Measurements from ENCODE around the gene ZBTB7A.
A peak's percentile ranks its signal among the peaks of the same experiment; 100 is the strongest.

ZBTB7A gene

GRCh38 chr19:4087787-4088679 lies 21.3 kb upstream of the ZBTB7A start:
- in situ Hi-C loops (cut with MboI; ENCODE audit: low sequenced_read_pairs, unreplicated experiment) = no loop called here
- TF ChIP-seq CTCF (IDR thresholded peaks at IDR 0.05; ENCODE audit: borderline replicate concordance, control extremely low read depth, extremely low read depth, insufficient read depth, missing control alignments) = no peak
- no peak for DNase-seq (ENCODE audit: low spot score)

GRCh38 chr19:4086411-4086867 lies 19.7 kb upstream of the ZBTB7A start:
- no peak for TF ChIP-seq CTCF (IDR thresholded peaks at IDR 0.05; ENCODE audit: borderline replicate concordance, control extremely low read depth, extremely low read depth, insufficient read depth, missing control alignments)
- no peak for DNase-seq (ENCODE audit: low spot score)
- in situ Hi-C loops (cut with MboI; ENCODE audit: low sequenced_read_pairs, unreplicated experiment) = no loop called here

- DNase-seq (ENCODE audit: low spot score) = no peak
- TF ChIP-seq CTCF (IDR thresholded peaks at IDR 0.05; ENCODE audit: borderline replicate concordance, control extremely low read depth, extremely low read depth, insufficient read depth, missing control alignments) = no peak
- in situ Hi-C loops (cut with MboI; ENCODE audit: low sequenced_read_pairs, unreplicated experiment) = no loop called here
Measured at GRCh38 chr19:4084547-4084877, 17.8 kb upstream of the ZBTB7A start.

- TF ChIP-seq CTCF (IDR thresholded peaks at IDR 0.05; ENCODE audit: borderline replicate concordance, control extremely low read depth, extremely low read depth, insufficient read depth, missing control alignments) = no peak
- in situ Hi-C loops (cut with MboI; ENCODE audit: low sequenced_read_pairs, unreplicated experiment) = no loop called here
- DNase-seq (ENCODE audit: low spot score) = peak; percentile 84
Measured at GRCh38 chr19:4083677-4084546, 17.2 kb upstream of the ZBTB7A start.

- TF ChIP-seq CTCF (IDR thresholded peaks at IDR 0.05; ENCODE audit: borderline replicate concordance, control extremely low read depth, extremely low read depth, insufficient read depth, missing control alignments) = no peak
- in situ Hi-C loops (cut with MboI; ENCODE audit: low sequenced_read_pairs, unreplicated experiment) = no loop called here
- no peak for DNase-seq (ENCODE audit: low spot score)
Measured at GRCh38 chr19:4082172-4082571, 15.5 kb upstream of the ZBTB7A start.

- no peak for TF ChIP-seq CTCF (IDR thresholded peaks at IDR 0.05; ENCODE audit: borderline replicate concordance, control extremely low read depth, extremely low read depth, insufficient read depth, missing control alignments)
Measured at GRCh38 chr19:4081441-4082129, 14.9 kb upstream of the ZBTB7A start.

More at GRCh38 chr19:4081441-4082129, 14.9 kb upstream of the ZBTB7A start:
- no peak for DNase-seq (ENCODE audit: low spot score)
- in situ Hi-C loops (cut with MboI; ENCODE audit: low sequenced_read_pairs, unreplicated experiment) = no loop called here

All from GM13976 (cell line).